Left ventricle myocardium inferior (tissue), 1 donor: ENCODE measurements around the gene PDE8A. TPM values are rescaled to one million over a fixed set of nuclear protein-coding genes. Genes with fewer than 3 reads are reported as not detected.

Experiments used
- DNase-seq: peaks from one replicate; pipeline ENCODE4 v3.0.0-alpha.2; 2020
- H3K27ac ChIP-seq: fragments of 200-600 bp; replicated peaks from 2 replicates; pipeline ENCODE4 v1.8.0; 2021
- H3K27me3 ChIP-seq: fragments of 200-600 bp; 2 replicates; pipeline ENCODE4 v1.8.0; 2021; ENCODE audit warnings: low read depth
- H3K36me3 ChIP-seq: fragments of 200-600 bp; 2 replicates; pipeline ENCODE4 v1.8.0; 2021
- H3K4me1 ChIP-seq: fragments of 200-600 bp; 2 replicates; pipeline ENCODE4 v1.8.0; 2021
- H3K4me3 ChIP-seq: fragments of 200-600 bp; 2 replicates; pipeline ENCODE4 v1.8.0; 2021; ENCODE audit warnings: mild to moderate bottlenecking, moderate library complexity
- H3K9me3 ChIP-seq: fragments of 200-600 bp; replicated peaks from 2 replicates; pipeline ENCODE4 v1.8.0; 2021
- intact Hi-C: fragments of 100-400 bp; cut with micrococcal nuclease; formaldehyde crosslinking; loops from one replicate; pipeline ENCODE4 v1.11.0; 2022
- total RNA-seq: library from RNA; stranded (reverse); fragmentation: NEBNext Ultra II Directional; extraction: Animal tissue kit (Norgen Biotek cat#: 25700); gene quantifications from one replicate; pipeline ENCODE4 v1.2.1, GENCODE V29; 2021
- TF ChIP-seq, protein P1 (sequence below): fragments of 200-600 bp; IDR thresholded peaks from 2 replicates; pipeline ENCODE4 v1.8.0; 2021; ENCODE audit warnings: antibody characterized with exemption, mild to moderate bottlenecking, borderline replicate concordance
- donor health status: DM: no; HTN: yes; CAD: no; lungs with severe emphysema.

PDE8A gene
- total RNA-seq, 1 donor from 2014 or later = 17.8 TPM

DNA sequence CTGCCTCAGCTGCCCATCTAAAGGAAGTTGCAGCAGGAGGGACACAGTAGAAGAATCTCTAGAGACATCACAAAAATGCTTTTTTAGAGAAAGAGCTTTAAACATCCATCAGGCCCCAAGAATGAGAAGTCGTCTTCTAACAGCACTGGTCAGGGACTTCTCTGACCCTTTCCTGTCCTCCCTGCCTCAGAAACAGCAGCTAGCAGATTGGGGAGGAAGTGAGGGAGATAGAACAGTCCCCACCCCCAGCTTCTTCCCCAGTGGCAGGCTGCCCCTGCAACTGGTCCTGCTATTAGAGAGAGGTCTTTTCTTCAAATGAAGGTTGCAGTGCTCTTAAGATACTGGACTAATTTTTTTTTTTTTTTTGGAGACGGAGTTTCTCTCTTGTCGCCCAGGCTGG lies 55.1 kb downstream of the PDE8A start:
- no peaks in the 10 kb centered on the region for H3K36me3 ChIP-seq
- DNase-seq = no peak
- no peaks in the 10 kb centered on the region for H3K9me3 ChIP-seq
- no peak overlapping the region for H3K4me3 ChIP-seq
- peak overlapping the region; percentile 21 for H3K27ac ChIP-seq
- intact Hi-C loops = no loop called here
- no peaks in the 10 kb centered on the region for H3K27me3 ChIP-seq
- TF ChIP-seq, protein P1, sequence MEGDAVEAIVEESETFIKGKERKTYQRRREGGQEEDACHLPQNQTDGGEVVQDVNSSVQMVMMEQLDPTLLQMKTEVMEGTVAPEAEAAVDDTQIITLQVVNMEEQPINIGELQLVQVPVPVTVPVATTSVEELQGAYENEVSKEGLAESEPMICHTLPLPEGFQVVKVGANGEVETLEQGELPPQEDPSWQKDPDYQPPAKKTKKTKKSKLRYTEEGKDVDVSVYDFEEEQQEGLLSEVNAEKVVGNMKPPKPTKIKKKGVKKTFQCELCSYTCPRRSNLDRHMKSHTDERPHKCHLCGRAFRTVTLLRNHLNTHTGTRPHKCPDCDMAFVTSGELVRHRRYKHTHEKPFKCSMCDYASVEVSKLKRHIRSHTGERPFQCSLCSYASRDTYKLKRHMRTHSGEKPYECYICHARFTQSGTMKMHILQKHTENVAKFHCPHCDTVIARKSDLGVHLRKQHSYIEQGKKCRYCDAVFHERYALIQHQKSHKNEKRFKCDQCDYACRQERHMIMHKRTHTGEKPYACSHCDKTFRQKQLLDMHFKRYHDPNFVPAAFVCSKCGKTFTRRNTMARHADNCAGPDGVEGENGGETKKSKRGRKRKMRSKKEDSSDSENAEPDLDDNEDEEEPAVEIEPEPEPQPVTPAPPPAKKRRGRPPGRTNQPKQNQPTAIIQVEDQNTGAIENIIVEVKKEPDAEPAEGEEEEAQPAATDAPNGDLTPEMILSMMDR = no peak
- H3K4me1 ChIP-seq = peaks cover 48% of the 10 kb centered on the region

- TF ChIP-seq, protein P1 = no peak
- Histone ChIP-seq H3K36me3 (no peaks in the 10 kb centered on the region), H3K27ac (peak overlapping the region; percentile 21), H3K4me3 (no peak overlapping the region), H3K27me3 (no peaks in the 10 kb centered on the region), H3K4me1 (peaks cover 40% of the 10 kb centered on the region), H3K9me3 (no peaks in the 10 kb centered on the region)
- intact Hi-C loops = no loop called here
- no peak for DNase-seq
Measured at GRCh38 chr15:85037641-85038040, 56.0 kb downstream of the PDE8A start.

DNA sequence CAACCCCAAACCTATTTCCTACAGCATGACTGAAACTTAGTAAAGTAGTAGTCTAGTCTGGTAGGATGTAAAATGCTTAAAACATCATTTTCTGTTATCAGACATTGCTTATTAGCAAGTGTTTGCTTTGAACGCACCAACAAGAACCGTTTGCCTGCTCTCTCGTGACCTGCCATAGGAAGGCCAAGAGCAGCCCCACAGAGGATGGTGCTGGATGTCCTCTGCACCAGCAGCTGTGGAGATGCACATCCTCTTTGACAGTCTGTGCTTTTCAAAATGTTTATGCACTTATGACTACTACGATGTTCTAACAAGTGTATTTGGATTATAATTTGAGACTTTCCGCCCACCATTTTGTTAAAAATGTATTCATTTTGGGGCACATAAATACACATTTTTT lies 59.6 kb downstream of the PDE8A start:
- Histone ChIP-seq H3K36me3 (no peaks in the 10 kb centered on the region), H3K27me3 (no peaks in the 10 kb centered on the region), H3K4me3 (no peak overlapping the region), H3K27ac (no peak overlapping the region), H3K9me3 (no peaks in the 10 kb centered on the region), H3K4me1 (peaks cover 47% of the 10 kb centered on the region)
- no peak for DNase-seq
- TF ChIP-seq, protein P1 = no peak
- intact Hi-C loops = loop anchor here (5.0 kb wide), 1 partner anchor 84 kb away; no protein-coding TSS in a partner anchor

DNA sequence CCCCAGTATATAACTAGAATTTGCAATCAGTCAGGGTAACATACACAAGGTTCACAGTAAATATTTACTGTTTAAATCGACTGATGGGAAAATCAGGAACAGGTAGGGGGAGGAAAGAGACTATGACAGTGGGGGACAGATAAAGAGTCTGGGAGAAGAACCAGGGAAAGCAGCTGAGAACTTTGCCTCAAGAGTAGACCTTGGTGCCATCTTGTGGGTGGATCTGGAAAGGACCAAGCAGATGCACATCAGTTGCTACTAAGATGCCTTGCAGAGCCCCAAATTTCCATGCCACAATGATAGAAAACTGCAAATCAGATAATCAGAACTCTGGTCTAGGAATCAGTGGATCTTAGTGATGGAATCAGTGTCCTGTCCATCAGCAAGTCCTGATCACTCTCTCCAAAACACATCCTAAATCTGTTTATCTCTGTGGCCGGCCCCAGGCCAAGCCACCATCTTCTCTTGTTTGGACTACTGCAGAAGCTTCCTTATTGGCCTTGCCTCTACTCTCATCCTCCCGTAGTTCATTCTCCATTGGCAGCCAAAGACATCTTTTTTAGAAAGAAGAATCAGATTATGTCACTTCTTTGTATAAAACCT lies 62.7 kb downstream of the PDE8A start:
- TF ChIP-seq, protein P1 = peak; percentile 80
- Histone ChIP-seq H3K27me3 (no peaks in the 10 kb centered on the region), H3K27ac (peak overlapping the region; percentile 70), H3K9me3 (no peaks in the 10 kb centered on the region), H3K4me1 (peaks cover 51% of the 10 kb centered on the region), H3K36me3 (no peaks in the 10 kb centered on the region), H3K4me3 (no peak overlapping the region)
- no peak for DNase-seq
- intact Hi-C loops = loop anchor here (5.0 kb wide), 1 partner anchor 87 kb away; no protein-coding TSS in a partner anchor

GRCh38 chr15:85044894-85045293 lies 63.2 kb downstream of the PDE8A start:
- Histone ChIP-seq H3K9me3 (no peaks in the 10 kb centered on the region), H3K27ac (peak overlapping the region; percentile 70), H3K4me3 (no peak overlapping the region), H3K4me1 (peaks cover 51% of the 10 kb centered on the region), H3K27me3 (no peaks in the 10 kb centered on the region), H3K36me3 (no peaks in the 10 kb centered on the region)
- TF ChIP-seq, protein P1 = no peak
- intact Hi-C loops = loop anchor here (5.0 kb wide), 1 partner anchor 88 kb away; no protein-coding TSS in a partner anchor
- no peak for DNase-seq
